Measurements from ENCODE around the gene CTCFL.
"Not testable (repeated sequence)": the region's sequence is repeated elsewhere in the genome, so short reads cannot be mapped to it uniquely, and the experiment has no call there.

CTCFL gene

DNA sequence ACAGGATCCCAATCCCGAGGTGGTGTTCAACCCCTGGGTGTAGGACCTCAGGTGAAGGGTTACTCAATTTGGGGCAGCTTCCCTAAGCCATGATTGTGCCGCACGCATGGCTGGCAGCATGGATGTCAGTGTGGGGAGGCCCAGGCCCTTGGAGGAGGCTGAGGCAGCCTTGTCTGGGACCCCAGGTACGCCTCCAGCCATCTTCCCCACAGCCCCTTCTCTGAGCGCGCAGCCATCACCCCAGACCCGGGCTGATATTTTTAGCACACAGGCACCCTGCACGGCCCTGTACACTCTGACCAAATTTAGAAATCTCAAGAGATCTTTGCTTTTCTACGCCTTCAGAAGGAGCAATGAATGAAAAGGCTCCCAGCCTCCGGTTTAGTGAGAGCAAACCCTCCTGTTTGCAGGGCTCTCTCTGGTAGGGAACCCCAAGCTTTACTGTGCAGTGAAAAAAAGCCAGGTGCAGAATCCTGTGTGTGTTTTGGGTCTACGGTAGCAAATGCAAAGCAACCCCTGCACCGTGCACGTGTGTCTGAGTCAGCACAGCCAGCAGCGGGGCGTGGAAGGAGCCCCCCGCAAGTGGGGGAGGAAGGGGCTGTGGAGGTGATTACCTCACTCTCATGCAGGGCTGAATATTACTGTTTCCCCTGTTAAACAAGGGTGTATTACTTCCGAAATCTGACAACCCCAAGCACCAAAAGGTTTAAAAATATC, 44.3 kb downstream of the CTCFL start:
- DNase-seq (ENCODE audit: low read depth): no peak

DNA sequence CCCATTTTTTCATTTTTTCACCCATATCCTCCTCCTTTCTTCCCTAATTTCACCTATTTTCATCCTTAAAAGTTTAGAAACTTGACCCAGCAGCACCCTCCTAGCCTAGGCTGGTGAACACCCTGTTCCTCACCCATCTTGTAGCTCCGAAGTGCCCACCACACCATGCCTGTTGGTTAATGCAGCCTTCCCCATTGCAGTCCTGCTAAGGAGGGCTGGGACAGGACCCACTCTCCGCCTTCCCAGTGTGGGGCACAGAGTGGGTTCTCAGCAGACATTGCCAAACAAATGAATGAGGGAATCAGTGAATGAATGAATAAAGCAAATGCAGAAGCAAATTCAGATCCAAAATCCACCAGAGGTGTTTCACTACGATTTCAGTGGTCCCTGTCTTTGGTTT, 45.7 kb downstream of the CTCFL start:
- DNase-seq (ENCODE audit: low read depth): no peak

GRCh38 chr20:57478176-57478575, 46.8 kb downstream of the CTCFL start:
- DNase-seq (ENCODE audit: low read depth): no peak

GRCh38 chr20:57476641-57477461, 48.1 kb downstream of the CTCFL start:
- DNase-seq (ENCODE audit: low read depth): no peak

DNA sequence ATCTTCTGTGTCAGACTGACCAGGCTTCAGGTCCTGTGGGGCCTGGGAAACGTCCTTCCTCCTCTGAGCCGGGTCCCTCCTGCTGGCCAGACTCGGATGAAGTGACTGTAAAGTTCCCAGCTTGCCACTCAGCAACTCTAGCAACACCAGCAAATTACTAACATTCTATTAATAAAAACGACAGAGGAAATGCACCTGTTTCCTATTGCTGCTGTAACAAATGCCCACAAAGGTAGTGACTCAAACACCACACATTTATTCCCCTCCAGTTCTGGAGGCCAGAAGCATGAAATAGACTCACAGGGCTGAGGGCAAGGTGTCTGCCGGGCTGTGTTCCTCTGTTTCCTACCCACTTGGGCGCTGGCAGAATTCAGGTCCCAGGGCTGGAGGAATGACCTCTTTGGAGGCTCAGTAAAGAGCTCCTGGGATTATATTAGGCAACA, 48.8 kb downstream of the CTCFL start:
- DNase-seq (ENCODE audit: low read depth): no peak

- DNase-seq (ENCODE audit: low read depth): no peak
Measured at GRCh38 chr20:57475388-57476083, 49.4 kb downstream of the CTCFL start.

- no peak for DNase-seq (ENCODE audit: low read depth)
Measured at GRCh38 chr20:57474816-57475215, 50.1 kb downstream of the CTCFL start.

GRCh38 chr20:57474205-57474604, 50.7 kb downstream of the CTCFL start:
- no peak for DNase-seq (ENCODE audit: low read depth)

GRCh38 chr20:57473246-57474048, 51.5 kb downstream of the CTCFL start:
- DNase-seq (ENCODE audit: low read depth): no peak

- DNase-seq (ENCODE audit: low read depth): not testable (repeated sequence)
Measured at GRCh38 chr20:57472474-57472873, 52.5 kb downstream of the CTCFL start.

- DNase-seq (ENCODE audit: low read depth): no peak
Measured at GRCh38 chr20:57471496-57472372, 53.2 kb downstream of the CTCFL start.

GRCh38 chr20:57470666-57471495, 54.1 kb downstream of the CTCFL start:
- DNase-seq (ENCODE audit: low read depth): no peak

DNA sequence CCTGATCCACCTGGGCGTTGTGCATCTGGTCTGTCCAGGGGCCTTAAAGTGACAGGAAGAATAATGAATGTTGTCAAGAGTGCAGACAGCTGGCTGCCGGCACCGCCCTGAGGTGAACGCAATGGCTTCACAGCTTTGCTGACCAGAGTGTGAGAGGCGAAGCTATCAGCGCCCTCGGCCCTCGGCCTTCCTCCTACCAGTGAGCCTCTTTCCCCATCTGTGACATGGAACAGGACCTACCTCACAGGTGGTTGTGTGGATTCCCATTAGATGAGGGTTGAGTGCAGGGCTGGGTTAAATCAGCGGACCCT, 54.8 kb downstream of the CTCFL start:
- no peak for DNase-seq (ENCODE audit: low read depth)

DNA sequence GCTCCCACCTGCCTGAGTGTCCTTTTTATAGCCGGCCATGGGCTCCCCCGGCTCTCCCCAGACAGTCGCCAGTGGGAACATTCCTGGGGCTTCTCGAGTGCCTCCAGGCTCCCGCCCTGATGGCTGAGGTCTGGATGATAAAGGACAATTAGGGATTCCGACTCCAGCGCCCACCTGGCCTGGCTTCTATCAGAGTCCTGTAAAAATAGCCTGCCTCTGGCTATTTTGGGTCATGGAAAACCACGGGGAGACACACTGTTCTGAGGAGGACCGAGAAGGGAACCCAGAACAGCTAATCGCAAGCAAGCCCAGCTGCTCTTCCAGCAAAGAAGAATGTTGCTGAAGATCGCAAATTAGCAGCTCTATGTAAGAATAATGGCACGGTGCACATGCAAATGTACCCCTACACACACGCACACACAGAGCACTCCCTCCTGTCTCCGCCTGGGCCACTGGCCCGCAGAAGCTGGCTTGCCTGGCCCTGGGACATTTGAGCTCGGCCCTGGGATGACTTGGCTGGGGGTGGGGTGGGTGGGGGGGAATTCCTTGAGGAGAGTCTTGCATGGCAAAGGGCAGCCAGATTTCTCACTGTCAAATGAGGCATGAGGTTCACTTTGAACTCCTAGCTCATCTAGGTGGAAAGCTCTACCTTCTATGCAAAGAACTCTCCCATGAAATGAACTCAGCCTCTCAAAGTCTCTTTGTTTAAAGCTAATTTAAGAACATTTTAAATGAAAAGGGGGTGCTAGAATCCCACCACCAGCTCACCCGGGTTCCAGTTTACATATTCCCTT, 55.3 kb downstream of the CTCFL start:
- DNase-seq (ENCODE audit: low read depth): no peak

DNA sequence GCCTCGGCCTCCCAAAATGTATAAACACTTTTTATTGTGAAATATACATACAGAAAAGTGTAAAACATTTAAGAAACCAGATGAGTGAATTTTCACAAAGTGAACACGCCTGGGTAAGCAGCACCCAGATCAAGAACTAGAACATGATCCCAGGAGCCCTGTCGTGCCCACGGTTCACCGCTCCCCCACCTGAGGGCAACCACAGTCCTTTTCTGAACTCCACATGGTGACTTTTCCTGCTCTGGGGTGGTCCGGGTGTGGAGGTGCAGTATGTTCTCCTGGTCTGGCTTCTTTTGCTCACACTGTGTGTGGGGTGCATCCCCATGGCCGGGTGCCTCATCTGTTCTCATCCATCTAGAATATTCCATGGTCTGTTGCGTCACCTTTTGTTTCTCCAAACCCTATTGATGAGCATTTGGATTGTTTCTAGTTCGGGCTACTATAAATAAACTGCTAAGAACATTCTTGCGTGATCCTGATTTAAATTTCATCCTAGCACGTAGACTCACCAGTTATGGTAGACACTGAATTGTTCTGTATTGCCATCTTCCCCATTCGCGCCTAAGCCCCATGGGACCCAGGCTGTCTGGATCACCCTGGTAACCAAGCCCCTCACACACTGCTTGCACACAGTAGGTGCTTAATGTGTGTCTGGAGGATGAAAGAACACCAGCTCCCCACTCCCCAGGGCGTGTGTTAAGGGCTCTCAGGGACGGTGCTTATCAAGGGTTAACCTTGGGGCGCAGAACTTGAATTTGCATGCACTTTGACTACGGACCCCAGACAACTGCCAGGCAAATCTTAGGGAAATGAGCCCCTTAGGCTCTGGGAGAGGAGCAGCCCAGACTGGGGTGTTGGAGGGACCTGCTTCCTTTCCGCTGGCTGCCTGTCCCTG, 56.2 kb downstream of the CTCFL start:
- no peak for DNase-seq (ENCODE audit: low read depth)

- no peak for DNase-seq (ENCODE audit: low read depth)
Measured at GRCh38 chr20:57467742-57468141, 57.2 kb downstream of the CTCFL start.

DNA sequence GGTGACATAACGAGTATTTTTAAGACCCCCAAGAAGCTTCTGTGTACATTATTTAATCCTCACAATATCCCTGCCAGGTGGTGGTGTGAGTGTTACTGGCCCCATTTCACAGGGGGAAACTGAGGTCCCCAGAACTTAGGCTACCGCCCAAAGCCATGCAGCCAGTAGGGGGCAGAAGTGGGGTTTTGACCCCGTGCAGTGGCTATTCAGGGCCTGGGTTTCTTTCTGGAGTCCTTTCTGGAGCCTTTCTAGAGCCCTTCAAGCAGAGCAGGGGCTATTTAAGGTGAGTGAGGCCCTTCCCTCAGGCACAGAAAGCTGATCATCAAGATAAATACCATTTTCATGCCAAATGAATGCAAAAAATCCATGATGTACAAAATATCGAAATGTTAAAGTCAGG, 59.0 kb downstream of the CTCFL start:
- DNase-seq (ENCODE audit: low read depth): no peak

- DNase-seq (ENCODE audit: low read depth): no peak
Measured at GRCh38 chr20:57465486-57465885, 59.5 kb downstream of the CTCFL start.
